Measurements from ENCODE around the gene SPARCL1.
"Not testable (repeated sequence)": the region's sequence is repeated elsewhere in the genome, so short reads cannot be mapped to it uniquely, and the experiment has no call there.

GRCh38 chr4:87491851-87492250 lies 37.3 kb downstream of the SPARCL1 start:
- TF ChIP-seq CTCF, EZH2phosphoT487 (IDR thresholded peaks at IDR 0.05; ENCODE audit: low read length): not testable (repeated sequence)

Data from MM.1S (cell line).